GM21529 (cell line): Measurements from ENCODE around the gene XRCC1.
A peak's percentile ranks its signal among the peaks of the same experiment; 100 is the strongest.

ENCODE experiments used
- ATAC-seq: cut with Tn5 transposase; IDR thresholded peaks from one replicate; pipeline ENCODE4 v1.9.1; 2021; ENCODE audit not compliant: unreplicated experiment

The XRCC1 gene

GRCh38 chr19:43546581-43546980 lies 28.7 kb downstream of the XRCC1 start:
- ATAC-seq = no peak

- ATAC-seq = no peak
Measured at GRCh38 chr19:43545981-43546380, 29.3 kb downstream of the XRCC1 start.

GRCh38 chr19:43545276-43545675 lies 30.1 kb downstream of the XRCC1 start:
- no peak for ATAC-seq

- no peak for ATAC-seq
Measured at GRCh38 chr19:43544077-43544476, 31.2 kb downstream of the XRCC1 start.

- ATAC-seq = no peak
Measured at GRCh38 chr19:43541920-43542650, 33.2 kb downstream of the XRCC1 start.

- ATAC-seq = no peak
Measured at GRCh38 chr19:43540381-43540780, 34.9 kb downstream of the XRCC1 start.

GRCh38 chr19:43538922-43539321 lies 36.4 kb downstream of the XRCC1 start:
- ATAC-seq = no peak

GRCh38 chr19:43534816-43535761 lies 40.2 kb downstream of the XRCC1 start:
- no peak for ATAC-seq

GRCh38 chr19:43534305-43534815 lies 41.0 kb downstream of the XRCC1 start:
- no peak for ATAC-seq

GRCh38 chr19:43533546-43534304 lies 41.6 kb downstream of the XRCC1 start:
- peak; percentile 59 for ATAC-seq

- ATAC-seq = peak; percentile 50
Measured at GRCh38 chr19:43532962-43533545, 42.3 kb downstream of the XRCC1 start, which contains the start of gene ZNF575. Gene ZNF575 (plus strand): TSS chr19:43533188. CDS start chr19:43534423, 1,235 bp downstream.

GRCh38 chr19:43532571-43532961 lies 42.8 kb downstream of the XRCC1 start:
- peak; percentile 17 for ATAC-seq

- ATAC-seq = no peak
Measured at GRCh38 chr19:43527860-43528622, 47.3 kb downstream of the XRCC1 start.

- peak; percentile 60 for ATAC-seq
Measured at GRCh38 chr19:43526884-43527859, 48.2 kb downstream of the XRCC1 start, which contains the start of gene ETHE1. Gene ETHE1 (minus strand): TSS chr19:43527201. CDS start chr19:43527177, 24 bp downstream.

- no peak for ATAC-seq
Measured at GRCh38 chr19:43525836-43526771, 49.2 kb downstream of the XRCC1 start.

- no peak for ATAC-seq
Measured at GRCh38 chr19:43524922-43525835, 50.1 kb downstream of the XRCC1 start.
